C4-2B (cell line): ENCODE measurements around the gene EEF1G.

ENCODE experiments used
- CTCF ChIP-seq: fragments of 450-650 bp; conservative IDR thresholded peaks from 2 replicates; pipeline ENCODE4 v1.5.1; 2017; ENCODE audit warnings: mild to moderate bottlenecking
- ZFX ChIP-seq: fragments of 450-650 bp; IDR thresholded peaks from 2 replicates; pipeline ENCODE4 v1.6.1; 2017

- TF ChIP-seq CTCF (no peak), ZFX (no peak)
Measured at GRCh38 chr11:62579252-62579651, 5.6 kb upstream of the EEF1G start.
